ENCODE results near the gene TMPRSS4. TPM values are rescaled to one million over a fixed set of nuclear protein-coding genes. Genes with fewer than 3 reads are reported as not detected.

TMPRSS4 gene
- total RNA-seq, 4 donors from 2014 or later = 142 to 197 (median 161) TPM

DNA sequence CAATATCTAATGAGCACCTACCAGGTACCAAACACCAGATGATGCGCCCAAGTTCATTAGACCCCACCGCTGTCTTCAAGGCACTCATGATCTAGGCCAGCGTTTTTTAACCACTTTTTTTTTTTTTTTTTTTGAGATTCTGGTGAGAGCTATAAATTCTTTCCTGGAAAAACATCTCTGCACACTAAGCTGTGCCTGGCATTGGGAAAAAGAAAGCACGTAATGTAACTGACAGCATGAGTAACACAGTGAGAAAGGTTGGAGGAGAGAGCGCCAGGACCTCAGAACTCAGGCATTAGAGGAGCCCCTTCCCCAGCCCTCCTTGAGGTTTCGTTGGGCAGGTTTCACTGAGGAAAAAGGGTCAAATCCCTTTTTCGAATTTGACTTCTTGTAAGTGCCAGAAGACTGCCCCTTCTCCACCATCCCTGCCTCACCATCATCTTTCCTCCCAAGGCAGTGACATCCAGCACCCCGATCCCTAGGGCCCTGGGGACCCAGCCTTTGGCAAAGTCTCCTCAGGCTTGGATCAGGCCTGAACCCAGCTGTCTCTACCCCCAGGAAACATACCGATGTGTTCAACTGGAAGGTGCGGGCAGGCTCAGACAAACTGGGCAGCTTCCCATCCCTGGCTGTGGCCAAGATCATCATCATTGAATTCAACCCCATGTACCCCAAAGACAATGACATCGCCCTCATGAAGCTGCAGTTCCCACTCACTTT lies 36.0 kb downstream of the TMPRSS4 start:
- DNase-seq = no peak
- TF ChIP-seq POLR2A (IDR thresholded peaks at IDR 0.05) = no peak
- TF ChIP-seq CTCF (IDR thresholded peaks at IDR 0.05) = no peak
- intact Hi-C loops (cut with DNase I) = no loop called here
- peaks cover 0 to 89% (median 6%) of the 10 kb centered on the region in 3 donors for H3K36me3 ChIP-seq
- 88 to 90% methylated on average over 8 to 11 of the region's 11 CpGs for WGBS, 2 donors
- H3K27me3 ChIP-seq = peaks cover 0 to 3% (median 0%) of the 10 kb centered on the region in 4 donors
- no peak overlapping the region for H3K4me3 ChIP-seq
- H3K27ac ChIP-seq = no peak overlapping the region
- no peaks in the 10 kb centered on the region for H3K9me3 ChIP-seq
- peaks cover 0 to 17% (median 5%) of the 10 kb centered on the region in 3 donors for H3K4me1 ChIP-seq

GRCh38 chr11:118114266-118114665 lies 37.4 kb downstream of the TMPRSS4 start:
- no peaks in the 10 kb centered on the region for H3K9me3 ChIP-seq
- peaks cover 0 to 17% (median 5%) of the 10 kb centered on the region in 3 donors for H3K4me1 ChIP-seq
- DNase-seq = no peak
- H3K27me3 ChIP-seq = peaks cover 0 to 3% (median 0%) of the 10 kb centered on the region in 4 donors
- H3K27ac ChIP-seq = no peak overlapping the region
- intact Hi-C loops (cut with DNase I) = no loop called here
- H3K4me3 ChIP-seq = no peak overlapping the region
- TF ChIP-seq POLR2A (IDR thresholded peaks at IDR 0.05) (no peak), CTCF (IDR thresholded peaks at IDR 0.05) (no peak)
- peaks cover 0 to 89% (median 0%) of the 10 kb centered on the region in 3 donors for H3K36me3 ChIP-seq
- 14 to 100% methylated on average over 1 of the region's 1 CpG for WGBS, 2 donors

DNA sequence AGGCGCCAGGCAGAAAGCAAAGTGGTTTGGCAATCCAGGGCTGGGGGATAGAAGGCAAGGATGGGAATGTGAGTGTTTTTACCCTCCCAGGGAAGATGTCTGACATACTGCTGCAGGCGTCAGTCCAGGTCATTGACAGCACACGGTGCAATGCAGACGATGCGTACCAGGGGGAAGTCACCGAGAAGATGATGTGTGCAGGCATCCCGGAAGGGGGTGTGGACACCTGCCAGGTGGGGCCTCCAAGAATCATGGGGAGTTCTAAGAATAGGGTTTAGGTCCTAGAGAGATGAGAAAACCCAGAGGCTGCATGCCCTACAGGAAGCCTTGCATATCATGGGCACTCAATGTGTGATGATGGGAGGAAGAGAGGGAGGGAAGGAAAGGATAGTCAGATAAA lies 38.2 kb downstream of the TMPRSS4 start:
- DNase-seq = no peak
- peaks cover 0 to 89% (median 0%) of the 10 kb centered on the region in 3 donors for H3K36me3 ChIP-seq
- H3K27me3 ChIP-seq = peaks cover 0 to 3% (median 0%) of the 10 kb centered on the region in 4 donors
- 88 to 94% methylated on average over 6 to 7 of the region's 7 CpGs for WGBS, 2 donors
- no peak for TF ChIP-seq CTCF (IDR thresholded peaks at IDR 0.05)
- no peak for TF ChIP-seq POLR2A (IDR thresholded peaks at IDR 0.05)
- no peak overlapping the region for H3K27ac ChIP-seq
- H3K4me1 ChIP-seq = peaks cover 0 to 17% (median 5%) of the 10 kb centered on the region in 3 donors
- intact Hi-C loops (cut with DNase I) = no loop called here
- no peaks in the 10 kb centered on the region for H3K9me3 ChIP-seq
- no peak overlapping the region for H3K4me3 ChIP-seq

DNA sequence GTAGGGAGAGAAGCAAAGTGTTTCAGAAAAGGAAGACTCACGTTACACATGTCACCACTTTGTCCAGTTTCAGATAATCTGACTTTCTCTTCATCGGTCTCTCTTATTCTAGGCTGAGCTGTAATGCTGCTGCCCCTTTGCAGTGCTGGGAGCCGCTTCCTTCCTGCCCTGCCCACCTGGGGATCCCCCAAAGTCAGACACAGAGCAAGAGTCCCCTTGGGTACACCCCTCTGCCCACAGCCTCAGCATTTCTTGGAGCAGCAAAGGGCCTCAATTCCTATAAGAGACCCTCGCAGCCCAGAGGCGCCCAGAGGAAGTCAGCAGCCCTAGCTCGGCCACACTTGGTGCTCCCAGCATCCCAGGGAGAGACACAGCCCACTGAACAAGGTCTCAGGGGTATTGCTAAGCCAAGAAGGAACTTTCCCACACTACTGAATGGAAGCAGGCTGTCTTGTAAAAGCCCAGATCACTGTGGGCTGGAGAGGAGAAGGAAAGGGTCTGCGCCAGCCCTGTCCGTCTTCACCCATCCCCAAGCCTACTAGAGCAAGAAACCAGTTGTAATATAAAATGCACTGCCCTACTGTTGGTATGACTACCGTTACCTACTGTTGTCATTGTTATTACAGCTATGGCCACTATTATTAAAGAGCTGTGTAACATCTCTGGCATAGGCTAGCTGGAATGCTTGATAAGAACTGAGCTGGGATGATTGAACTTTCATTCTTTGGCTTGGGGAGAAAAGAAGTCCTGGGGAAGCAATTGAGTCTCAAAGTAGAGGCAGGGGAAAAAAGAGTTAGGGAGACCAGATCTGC lies 41.1 kb downstream of the TMPRSS4 start:
- Histone ChIP-seq H3K27me3 (peaks cover 0 to 3% (median 0%) of the 10 kb centered on the region in 4 donors), H3K4me1 (peaks cover 0 to 7% (median 0%) of the 10 kb centered on the region in 3 donors), H3K27ac (no peak overlapping the region), H3K9me3 (no peaks in the 10 kb centered on the region), H3K36me3 (peaks cover 0 to 92% (median 0%) of the 10 kb centered on the region in 3 donors), H3K4me3 (no peak overlapping the region)
- no peak for DNase-seq
- intact Hi-C loops (cut with DNase I) = no loop called here
- WGBS, 2 donors = 68 to 83% methylated on average over 5 to 7 of the region's 9 CpGs
- TF ChIP-seq CTCF (IDR thresholded peaks at IDR 0.05) = no peak
- TF ChIP-seq POLR2A (IDR thresholded peaks at IDR 0.05) = no peak

DNA sequence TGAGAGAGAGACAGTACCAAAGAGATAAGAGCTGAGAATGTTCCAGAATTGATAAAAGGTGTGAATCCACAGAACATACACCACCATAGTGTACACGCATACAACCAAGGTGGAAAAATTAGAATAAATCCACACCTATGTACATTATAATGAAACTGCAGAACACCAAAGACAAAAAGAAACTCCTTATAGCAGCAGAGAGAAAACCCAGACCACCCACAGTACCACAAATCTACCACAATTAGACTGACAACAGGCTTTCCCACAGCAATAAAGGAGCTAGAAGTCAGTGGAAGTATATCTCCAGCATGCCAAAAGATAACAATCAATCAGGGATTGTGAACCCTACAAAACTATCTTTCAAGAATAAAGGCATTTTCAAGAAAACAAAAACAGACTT lies 43.9 kb downstream of the TMPRSS4 start:
- WGBS, 2 donors = 83 to 88% methylated on average over 1 of the region's 1 CpG
- intact Hi-C loops (cut with DNase I) = no loop called here
- TF ChIP-seq CTCF (IDR thresholded peaks at IDR 0.05) = no peak
- TF ChIP-seq POLR2A (IDR thresholded peaks at IDR 0.05) = no peak

More for the DNA sequence above, 43.9 kb downstream of the TMPRSS4 start:
- Histone ChIP-seq H3K4me3 (no peak overlapping the region), H3K9me3 (no peaks in the 10 kb centered on the region), H3K27ac (no peak overlapping the region), H3K36me3 (peaks cover 0 to 89% (median 0%) of the 10 kb centered on the region in 3 donors), H3K4me1 (no peaks in the 10 kb centered on the region), H3K27me3 (peaks cover 0 to 3% (median 0%) of the 10 kb centered on the region in 4 donors)
- no peak for DNase-seq

Measured in esophagus squamous epithelium (tissue), 5 donors.